GM19467 (cell line): Measurements from ENCODE around the gene KLHL20.
"Not testable (repeated sequence)": the region's sequence is repeated elsewhere in the genome, so short reads cannot be mapped to it uniquely, and the experiment has no call there.

Source experiments
- ATAC-seq: cut with Tn5 transposase; IDR thresholded peaks from one replicate; pipeline ENCODE4 v1.9.1; 2021; ENCODE audit warnings: mild to moderate bottlenecking, moderate library complexity; ENCODE audit not compliant: unreplicated experiment

Gene KLHL20, protein sequence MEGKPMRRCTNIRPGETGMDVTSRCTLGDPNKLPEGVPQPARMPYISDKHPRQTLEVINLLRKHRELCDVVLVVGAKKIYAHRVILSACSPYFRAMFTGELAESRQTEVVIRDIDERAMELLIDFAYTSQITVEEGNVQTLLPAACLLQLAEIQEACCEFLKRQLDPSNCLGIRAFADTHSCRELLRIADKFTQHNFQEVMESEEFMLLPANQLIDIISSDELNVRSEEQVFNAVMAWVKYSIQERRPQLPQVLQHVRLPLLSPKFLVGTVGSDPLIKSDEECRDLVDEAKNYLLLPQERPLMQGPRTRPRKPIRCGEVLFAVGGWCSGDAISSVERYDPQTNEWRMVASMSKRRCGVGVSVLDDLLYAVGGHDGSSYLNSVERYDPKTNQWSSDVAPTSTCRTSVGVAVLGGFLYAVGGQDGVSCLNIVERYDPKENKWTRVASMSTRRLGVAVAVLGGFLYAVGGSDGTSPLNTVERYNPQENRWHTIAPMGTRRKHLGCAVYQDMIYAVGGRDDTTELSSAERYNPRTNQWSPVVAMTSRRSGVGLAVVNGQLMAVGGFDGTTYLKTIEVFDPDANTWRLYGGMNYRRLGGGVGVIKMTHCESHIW

DNA sequence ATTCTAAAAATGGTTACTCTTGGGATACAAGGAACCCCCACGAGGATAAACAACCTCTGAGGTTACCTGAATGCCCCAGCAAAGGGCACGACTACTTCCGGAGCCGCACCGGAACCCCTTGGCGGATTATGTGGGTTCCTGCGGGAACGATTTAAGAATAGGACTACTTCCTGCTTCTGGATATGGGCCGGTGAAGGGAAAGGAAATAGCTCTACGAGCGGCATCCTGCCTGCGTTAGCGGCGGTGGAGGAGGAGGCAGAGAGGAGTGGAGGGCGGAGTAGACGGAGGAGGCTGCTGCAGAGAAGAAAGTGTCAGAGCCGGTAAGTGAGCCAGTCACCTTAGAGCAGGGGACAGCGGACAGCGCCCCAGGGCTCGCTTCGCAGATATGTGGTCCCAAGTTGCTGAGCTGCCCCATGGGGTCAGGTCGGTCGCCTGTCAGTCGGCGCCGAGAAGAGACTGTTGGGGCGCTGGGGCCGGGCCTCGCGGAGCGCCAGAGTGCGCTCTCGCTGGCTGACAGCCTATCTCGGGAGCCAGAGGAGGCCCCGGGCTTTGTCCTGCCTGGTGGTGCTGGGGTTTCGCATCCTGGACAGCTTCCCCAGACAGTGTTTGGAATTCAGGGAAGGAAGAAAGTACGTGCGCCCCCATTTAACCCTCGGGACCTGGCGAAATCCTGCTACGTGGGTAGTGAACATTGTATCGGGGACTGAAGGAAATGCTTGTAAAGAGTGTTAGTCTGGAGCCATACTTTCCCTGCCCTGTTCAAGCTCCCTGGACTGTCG is at the start of gene KLHL20:
Gene KLHL20, plus strand, starts transcription at position 223 of the 779 bp plus-strand sequence. CDS start 1,063 bp downstream, outside the sequence.
- peak; percentile 95 for ATAC-seq

DNA sequence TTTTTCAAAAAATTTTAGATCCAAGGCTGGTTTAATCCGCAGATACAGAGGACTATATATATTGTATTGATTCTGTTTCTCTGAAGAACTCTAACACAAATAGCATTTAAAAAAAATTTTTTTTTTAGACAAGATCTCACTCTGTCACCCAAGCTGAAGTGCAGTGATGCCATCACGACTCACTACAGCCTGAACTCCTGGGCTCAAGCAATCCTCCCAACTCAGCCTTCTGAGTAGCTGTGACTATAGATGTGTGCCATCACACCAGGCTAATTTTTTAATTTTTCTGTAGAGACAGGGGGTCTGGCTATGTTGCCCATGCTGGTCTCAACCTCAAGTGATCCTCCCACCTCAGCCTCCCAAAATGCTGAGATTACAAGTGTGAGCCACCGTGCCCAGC is 48.1 kb upstream of the KLHL20 start:
- ATAC-seq: no peak

DNA sequence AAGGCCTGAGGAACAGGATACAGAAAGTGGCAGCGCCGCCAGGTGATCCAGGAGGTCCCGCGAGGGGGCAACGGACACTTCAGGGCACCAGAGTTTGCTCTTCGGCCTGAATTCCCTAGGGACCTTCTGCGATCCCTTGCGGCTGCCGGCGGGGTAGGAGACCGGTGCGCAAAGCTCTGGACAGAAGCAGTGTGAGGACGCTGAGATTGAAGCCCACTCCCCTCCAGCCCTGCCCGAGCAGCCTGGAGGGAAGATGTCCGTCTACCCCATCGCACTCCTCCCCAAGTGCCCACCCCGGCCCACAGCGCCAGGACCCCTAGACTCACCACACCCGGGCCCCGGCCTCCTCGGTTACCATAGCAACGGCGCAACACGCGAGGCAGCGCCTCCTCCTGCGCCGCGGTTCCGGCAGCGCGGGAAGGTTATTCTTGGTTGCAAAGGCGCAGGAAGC is 45.3 kb upstream of the KLHL20 start, which contains the start of gene ANKRD45:
Gene ANKRD45, minus strand, starts transcription at position 361 of the 451 bp plus-strand sequence. CDS start 10,433 bp downstream, outside the sequence.
- ATAC-seq: no peak

DNA sequence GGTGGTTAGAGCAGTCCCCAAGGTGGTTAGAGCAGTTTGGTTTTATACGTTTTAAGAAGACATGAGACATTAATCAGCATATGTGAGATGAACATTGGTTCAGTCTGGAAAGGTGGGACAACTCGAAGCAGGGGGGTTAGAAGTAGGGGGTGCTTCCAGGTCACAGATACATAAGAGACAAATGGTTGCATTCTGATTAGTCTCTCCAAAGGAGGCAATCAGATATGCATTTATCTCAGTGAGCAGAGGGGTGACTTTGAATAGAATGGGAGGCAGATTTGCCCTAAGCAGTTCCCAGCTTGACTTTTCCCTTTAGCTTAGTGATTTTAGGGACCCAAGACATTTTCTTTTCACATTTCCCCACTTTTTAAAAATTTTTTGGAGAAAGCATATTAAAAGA is 40.3 kb upstream of the KLHL20 start:
- not testable (repeated sequence) for ATAC-seq

DNA sequence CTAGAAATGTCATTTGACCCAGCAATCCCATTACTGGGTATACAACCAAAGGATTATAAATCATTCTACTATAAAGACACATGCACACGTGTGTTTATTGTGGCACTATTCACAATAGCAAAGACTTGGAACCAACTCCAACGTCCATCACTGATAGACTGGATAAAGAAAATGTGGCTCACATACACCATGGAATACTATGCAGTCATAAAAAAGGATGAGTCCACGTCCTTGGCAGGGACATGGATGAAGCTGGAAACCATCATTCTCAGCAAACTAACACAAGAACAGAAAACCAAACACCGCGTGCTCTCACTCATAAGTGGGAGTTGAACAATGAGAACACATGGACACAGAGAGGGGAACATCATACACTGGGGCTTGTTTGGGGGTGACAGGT is 34.6 kb upstream of the KLHL20 start:
- not testable (repeated sequence) for ATAC-seq

DNA sequence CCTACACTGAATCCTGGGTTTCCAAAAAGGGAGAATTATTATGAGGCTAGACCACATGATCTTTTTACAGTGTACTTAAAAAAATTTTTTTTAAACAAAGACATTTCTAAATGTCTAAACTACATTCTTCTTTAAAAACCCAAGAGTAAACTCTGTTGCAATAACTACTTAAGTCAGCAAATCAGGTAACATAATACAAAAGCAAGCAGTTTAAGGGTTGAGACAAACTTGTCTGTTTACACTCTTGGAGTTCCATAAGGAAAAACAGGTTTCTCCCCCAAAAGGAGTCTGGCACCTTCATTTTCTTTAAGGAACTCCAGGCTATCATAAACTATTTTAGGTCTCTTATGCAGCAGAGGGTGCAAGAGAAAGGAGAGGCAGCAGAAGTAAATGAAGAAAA is 32.6 kb upstream of the KLHL20 start:
- no peak for ATAC-seq

DNA sequence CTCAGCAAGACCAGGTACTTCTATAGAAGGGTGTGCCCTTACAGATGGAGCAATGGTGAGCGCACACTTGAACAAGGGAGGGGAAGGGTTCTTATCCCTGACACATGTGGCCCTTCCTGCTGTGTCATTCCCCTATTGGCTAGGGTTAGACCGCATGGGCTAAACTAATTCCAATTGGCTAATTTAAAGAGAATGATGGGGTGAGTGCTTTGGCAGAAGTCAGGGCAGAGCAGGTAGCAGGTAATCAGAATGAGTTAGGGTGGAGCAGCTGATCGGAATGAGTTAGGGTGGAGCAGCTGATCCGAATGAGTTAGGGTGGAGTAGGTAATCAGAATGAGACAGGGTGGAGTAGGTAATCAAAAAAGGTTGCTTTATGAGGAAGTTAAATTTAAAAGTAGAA is 30.9 kb upstream of the KLHL20 start:
- not testable (repeated sequence) for ATAC-seq

DNA sequence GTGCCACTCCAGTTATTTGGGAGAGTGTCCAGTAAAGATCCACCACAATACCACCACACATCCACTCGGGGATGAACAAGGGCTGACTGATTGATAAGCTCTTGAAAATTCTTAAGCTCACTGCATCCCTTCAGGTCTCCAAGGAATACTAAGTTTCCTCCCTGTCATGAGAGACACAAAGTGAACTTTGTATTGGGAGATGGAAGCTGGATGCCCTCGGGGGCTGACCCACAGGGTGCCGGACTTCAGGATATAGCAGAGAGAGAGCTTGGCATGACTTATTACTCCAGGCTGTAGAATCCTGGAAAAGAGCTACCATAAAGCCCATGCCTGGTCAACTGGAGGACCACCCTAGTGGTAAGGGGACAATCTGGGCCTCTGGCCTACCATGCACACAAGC is 29.7 kb upstream of the KLHL20 start:
- ATAC-seq: not testable (repeated sequence)

DNA sequence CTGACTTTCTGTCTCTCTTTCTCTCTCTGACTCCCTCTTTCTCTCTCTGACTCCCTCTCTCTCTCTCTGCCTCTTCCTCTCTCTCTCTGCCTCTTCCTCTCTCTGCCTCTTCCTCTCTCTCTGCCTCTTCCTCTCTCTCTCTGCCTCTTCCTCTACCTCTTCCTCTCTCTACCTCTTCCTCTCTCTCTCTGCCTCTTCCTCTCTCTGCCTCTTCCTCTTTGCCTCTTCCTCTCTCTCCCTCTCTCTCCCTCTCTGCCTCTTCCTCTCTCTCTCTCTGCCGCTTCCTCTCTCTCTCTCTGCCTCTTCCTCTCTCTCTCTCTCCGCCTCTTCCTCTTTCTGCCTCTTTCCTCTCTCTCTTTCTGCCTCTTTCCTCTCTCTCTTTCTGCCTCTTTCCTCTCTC is 26.5 kb upstream of the KLHL20 start:
- ATAC-seq: no peak

DNA sequence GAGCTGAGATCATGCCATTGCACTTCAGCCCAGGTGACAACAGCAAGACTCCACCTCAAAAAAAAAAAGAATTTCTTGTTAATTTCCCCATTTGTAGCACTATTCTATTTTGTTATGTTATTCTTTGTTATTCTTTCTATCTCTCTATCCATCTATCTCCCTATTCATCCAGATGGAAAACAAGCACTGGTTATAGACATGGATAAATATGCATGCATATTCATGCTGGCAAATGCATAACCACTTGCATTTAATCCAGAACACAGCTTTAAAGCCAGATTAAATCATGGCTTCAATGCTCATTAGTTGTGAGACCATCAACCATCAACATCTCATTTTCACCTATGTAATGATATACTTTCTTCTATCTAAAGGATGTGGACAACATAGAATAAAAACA is 21.5 kb upstream of the KLHL20 start:
- ATAC-seq: no peak

DNA sequence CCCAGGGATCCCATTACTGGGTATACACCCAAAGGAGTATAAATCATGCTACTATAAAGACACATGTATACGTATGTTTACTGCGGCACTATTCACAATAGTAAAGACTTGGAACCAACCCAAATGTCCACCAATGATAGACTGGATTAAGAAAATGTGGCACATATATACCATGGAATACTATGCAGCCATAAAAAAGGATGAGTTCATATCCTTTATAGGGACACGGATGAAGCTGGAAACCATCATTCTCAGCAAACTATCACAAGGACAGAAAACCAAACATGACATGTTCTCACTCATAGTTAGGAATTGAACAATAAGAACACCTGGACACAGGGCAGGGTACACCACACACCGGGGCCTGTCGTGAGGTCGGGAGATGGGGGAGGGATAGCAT is 13.5 kb upstream of the KLHL20 start:
- not testable (repeated sequence) for ATAC-seq

DNA sequence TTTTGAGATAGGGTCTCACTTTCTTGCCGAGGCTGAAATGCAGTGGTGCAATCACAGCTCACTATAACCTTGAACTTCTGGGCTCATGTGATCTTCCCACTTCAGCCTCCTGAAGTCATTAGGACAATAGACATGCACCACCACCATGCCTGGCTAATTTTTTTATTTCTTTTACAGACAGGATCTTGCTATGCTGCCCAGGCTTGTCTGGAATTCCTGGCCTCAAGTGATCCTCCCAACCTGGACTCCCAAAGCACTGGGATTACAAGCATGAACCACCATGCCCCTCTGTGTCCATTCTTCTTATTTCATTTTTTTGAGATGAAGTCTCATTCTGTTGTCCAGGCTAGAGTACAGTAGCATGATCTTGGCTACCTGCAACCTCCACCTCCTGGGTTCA is 12.0 kb upstream of the KLHL20 start:
- no peak for ATAC-seq

DNA sequence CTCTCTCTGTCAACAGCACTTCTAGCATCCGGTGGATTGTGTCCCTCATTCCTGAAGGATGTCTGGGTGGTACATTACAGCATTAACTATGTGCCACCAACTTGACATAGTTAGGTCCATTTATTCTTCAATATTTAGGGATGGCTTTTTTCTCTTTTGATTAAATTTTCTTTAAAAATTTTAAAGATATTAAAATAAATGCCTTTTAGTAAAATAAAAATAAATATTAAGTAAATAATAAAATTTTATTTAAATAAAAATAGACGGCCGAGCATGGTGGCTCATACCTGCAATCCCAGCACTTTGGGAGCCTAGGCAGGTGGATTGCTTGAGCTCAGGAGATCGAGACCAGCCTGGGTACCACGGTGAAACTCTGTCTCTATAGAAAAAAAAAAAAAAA is 9.7 kb upstream of the KLHL20 start:
- no peak for ATAC-seq

DNA sequence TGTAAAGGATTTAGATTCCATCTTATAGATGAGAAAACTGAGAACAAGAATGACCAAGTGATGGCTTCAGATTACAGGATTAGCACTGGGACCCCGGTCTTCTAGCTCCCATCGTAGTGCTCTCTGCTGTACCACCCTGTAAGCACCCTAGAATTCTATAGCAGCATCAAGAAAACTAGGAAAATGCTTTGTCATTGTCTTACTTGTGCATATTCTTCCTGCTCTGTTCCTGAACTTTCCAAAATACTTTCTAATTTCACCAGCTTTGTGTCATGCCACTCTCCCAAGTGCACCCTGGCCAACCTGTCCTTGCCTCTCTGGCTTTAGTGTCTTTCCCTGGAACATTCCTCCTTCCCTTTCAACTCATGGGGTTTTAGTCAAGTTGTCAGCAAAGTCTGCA is 6.0 kb upstream of the KLHL20 start:
- no peak for ATAC-seq

DNA sequence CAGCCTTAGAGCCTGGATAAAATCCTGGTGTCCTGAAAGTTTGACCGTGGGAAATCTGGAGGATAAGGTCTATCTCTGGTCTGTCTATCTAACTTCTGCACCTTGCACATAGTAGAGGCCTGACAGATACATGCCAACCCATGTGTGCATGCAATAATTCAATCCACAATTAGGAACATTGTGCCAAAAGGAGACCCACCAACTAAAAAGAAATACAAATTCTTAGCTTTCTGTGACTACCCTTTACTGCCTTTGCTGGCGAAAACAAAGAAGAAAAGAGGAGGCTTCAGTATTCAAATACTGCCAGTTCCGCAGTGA is 381 bp upstream of the KLHL20 start:
- ATAC-seq: no peak

DNA sequence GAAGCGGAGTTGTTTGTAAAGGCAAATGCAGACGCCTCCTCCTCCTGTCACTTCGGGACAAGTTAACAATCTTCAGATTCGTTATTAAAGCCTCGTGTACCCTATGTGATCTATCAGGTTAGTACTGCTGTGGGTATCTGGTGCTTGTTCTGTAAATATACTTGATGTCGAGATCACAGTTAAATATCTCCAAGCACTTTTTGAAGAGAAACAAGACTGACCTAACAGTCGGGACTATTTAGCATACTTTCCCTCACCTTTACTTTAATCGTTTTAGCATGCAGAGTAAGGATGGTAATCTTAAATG is 710 bp downstream of the KLHL20 start:
- no peak for ATAC-seq

DNA sequence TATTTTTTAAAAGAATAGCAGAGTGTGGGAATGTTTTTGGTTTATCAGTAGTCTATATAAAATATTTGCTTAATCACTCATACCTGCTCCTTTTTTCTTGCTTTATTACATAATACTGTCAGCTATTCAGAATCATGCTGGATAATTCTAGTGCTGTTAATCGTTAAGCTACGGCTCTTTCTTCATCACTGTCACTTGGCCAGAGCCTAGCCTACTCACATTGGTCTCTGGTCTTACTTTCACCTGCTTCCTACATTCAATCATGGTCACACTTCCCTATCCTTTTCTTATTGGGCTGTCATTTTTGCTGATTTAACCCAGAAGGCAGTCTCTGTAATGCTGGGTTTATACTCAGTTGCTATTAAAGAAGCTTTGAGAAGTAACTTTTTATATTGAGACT is 2.5 kb downstream of the KLHL20 start:
- ATAC-seq: no peak

DNA sequence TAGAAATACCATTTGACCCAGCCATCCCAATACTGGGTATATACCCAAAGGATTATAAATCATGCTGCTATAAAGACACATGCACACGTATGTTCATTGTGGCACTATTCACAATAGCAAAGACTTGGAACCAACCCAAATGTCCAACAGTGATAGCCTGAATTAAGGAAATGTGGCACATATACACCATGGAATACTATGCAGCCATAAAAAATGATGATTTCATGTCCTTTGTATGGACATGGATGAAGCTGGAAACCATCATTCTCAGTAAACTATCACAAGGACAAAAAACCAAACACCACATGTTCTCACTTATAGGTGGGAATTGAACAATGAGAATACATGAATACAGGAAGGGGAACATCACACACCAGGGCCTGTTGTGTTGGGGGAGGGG is 16.6 kb downstream of the KLHL20 start:
- ATAC-seq: not testable (repeated sequence)

DNA sequence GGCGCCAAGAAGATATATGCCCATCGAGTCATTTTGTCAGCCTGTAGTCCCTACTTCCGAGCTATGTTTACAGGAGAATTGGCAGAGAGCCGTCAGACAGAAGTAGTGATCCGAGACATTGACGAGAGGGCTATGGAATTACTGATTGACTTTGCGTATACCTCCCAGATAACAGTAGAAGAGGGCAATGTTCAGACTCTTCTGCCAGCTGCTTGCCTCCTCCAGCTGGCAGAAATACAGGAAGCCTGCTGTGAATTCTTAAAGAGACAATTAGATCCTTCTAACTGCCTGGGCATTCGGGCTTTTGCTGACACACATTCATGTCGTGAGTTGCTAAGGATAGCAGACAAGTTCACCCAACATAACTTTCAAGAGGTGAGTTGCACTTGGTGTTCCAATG is 19.1 kb downstream of the KLHL20 start:
- ATAC-seq: no peak

DNA sequence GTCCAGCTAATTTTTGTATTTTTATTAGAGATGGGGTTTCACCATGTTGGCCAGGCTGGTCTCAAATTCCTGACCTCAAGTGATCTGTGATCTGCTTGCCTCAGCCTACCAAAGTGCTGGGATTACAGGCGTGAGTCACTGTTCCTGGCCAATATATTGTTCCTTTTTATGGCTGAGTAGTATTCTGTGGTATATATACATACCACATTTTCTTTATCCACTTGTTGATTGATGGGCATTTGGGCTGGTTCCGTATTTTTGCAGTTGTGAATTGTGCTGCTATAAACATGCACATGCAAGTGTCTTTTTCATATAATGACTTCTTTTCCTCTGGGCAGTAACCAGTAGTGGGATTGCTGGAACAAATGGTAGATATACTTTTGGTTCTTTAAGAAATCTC is 21.3 kb downstream of the KLHL20 start:
- not testable (repeated sequence) for ATAC-seq

DNA sequence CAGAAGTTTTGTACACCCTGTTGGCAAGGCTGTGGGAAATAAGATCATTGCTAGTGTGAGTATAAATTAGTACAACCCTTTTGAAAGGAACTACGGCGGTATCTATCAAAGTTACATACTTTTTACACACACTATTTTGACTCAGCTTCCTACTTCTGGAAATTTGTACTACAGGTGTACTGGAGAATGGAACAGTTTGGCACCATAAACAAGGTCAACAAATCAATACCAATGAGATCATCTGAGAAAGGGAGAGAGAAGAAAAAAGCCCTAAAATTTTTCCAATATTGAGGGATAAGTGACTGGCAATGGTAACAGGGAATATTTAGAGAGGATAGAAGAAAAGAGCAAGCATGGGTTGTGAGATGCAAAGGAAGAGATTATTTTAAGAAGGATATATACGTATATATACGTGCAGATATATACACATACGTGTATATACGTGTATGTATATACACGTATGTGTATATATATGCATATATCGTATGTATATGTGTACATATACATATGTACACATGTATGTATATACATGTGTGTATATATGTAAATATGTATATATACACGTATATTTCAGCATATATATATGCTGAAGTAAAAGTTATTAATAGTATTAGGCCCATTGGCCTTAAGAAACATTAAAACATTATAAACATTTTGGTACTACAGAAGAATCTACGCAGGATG is 27.6 kb downstream of the KLHL20 start:
- no peak for ATAC-seq
